DND-41 (cell line): Measurements from ENCODE around the gene FGF12.

Experiments
- ATAC-seq: fragments of 200-7000 bp; cut with Tn5 transposase; 3 replicates; pipeline ENCODE4 v1.9.1; 2021; ENCODE audit warnings: low read depth; ENCODE audit not compliant: insufficient read depth
- DNase-seq: peaks from one replicate; pipeline ENCODE4 v3.0.0-alpha.2; 2020
- H2AFZ ChIP-seq: 2 replicates; pipeline ENCODE4 v1.6.0; 2012; ENCODE audit warnings: low read depth, low read length
- H3K27ac ChIP-seq: 2 replicates; pipeline ENCODE4 v1.5.1; 2012; ENCODE audit warnings: low read length, inconsistent platforms
- H3K27me3 ChIP-seq: fragments of 200-600 bp; sonication (generic); 2 replicates; pipeline ENCODE4 v1.6.0; 2012; ENCODE audit warnings: low read length, mild to moderate bottlenecking, inconsistent platforms; ENCODE audit not compliant: insufficient read depth, poor library complexity
- H3K36me3 ChIP-seq: 2 replicates; pipeline ENCODE4 v1.5.1; 2012; ENCODE audit warnings: low read length, inconsistent platforms; ENCODE audit not compliant: insufficient read depth
- H3K4me1 ChIP-seq: 2 replicates; pipeline ENCODE4 v1.5.1; 2012; ENCODE audit warnings: mild to moderate bottlenecking, low read length; ENCODE audit not compliant: insufficient read depth
- H3K4me2 ChIP-seq: 2 replicates; pipeline ENCODE4 v1.6.0; 2012; ENCODE audit warnings: mild to moderate bottlenecking, moderate library complexity, low read length, inconsistent platforms; ENCODE audit not compliant: insufficient read depth
- H3K4me3 ChIP-seq, 2 experiments: fragments of 200-600 bp in 1 of 2; shearing (Covaris generic) in 1 of 2; 2 replicates each; pipeline ENCODE4 v1.5.1; 2012 to 2016; ENCODE audit warnings: inconsistent platforms in 2 of 2, low read length in 2 of 2, mild to moderate bottlenecking in 2 of 2, low read depth in 1 of 2, moderate library complexity in 1 of 2
- H3K79me2 ChIP-seq: 2 replicates; pipeline ENCODE4 v1.6.0; 2012; ENCODE audit warnings: low read length, inconsistent platforms; ENCODE audit not compliant: insufficient read depth
- H3K9ac ChIP-seq: 2 replicates; pipeline ENCODE4 v1.6.0; 2012; ENCODE audit warnings: low read depth, mild to moderate bottlenecking, inconsistent platforms, low read length, moderate library complexity
- H3K9me3 ChIP-seq: 2 replicates; pipeline ENCODE4 v1.5.1; 2012; ENCODE audit warnings: low read length, moderate library complexity, mild to moderate bottlenecking, inconsistent platforms; ENCODE audit not compliant: insufficient read depth, severe bottlenecking
- H4K20me1 ChIP-seq: 2 replicates; pipeline ENCODE4 v1.6.0; 2012; ENCODE audit warnings: low read length; ENCODE audit not compliant: insufficient read depth
- EZH2 ChIP-seq: IDR thresholded peaks from 3 replicates; pipeline ENCODE4 v1.6.1; 2012; ENCODE audit warnings: borderline replicate concordance, low read depth, mild to moderate bottlenecking, moderate library complexity, low read length, inconsistent platforms; ENCODE audit not compliant: severe bottlenecking
- TF ChIP-seq, protein P1 (sequence below): IDR thresholded peaks from 2 replicates; pipeline ENCODE4 v1.5.1; 2012; ENCODE audit warnings: borderline replicate concordance, low read length, moderate library complexity, mild to moderate bottlenecking; ENCODE audit not compliant: poor library complexity, severe bottlenecking; ENCODE audit errors: extremely low read depth

Gene FGF12

DNA sequence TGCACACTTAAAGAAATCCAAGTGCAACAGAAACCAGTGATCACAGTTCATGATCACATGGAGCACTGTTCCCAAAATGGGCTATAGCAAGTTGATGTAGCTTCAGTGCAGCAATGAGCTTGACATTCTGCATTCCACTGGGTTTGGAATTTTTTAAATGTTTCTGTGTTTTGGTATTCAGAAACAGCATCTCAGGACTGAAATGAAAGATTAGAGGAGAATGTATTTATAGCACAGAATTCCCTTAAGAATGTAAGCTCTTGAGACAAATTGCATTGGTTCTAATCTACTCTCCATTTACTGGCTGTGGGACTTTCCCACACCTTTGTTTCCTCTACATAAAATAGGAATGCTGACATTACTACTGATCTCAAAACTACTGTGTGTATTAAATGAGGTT, 162.7 kb downstream of the FGF12 start:
- Histone ChIP-seq H3K4me2 (no peak overlapping the region), H3K9ac (no peak overlapping the region), H3K9me3 (no peaks in the 10 kb centered on the region), H3K27ac (no peak overlapping the region), H2AFZ (no peak overlapping the region), H3K4me3 (no peak overlapping the region), H4K20me1 (no peaks in the 10 kb centered on the region), H3K27me3 (peaks cover 5% of the 10 kb centered on the region), H3K36me3 (no peaks in the 10 kb centered on the region), H3K4me1 (no peaks in the 10 kb centered on the region), H3K79me2 (no peaks in the 10 kb centered on the region)
- DNase-seq (no peak), ATAC-seq (no peak)
- no peak for TF ChIP-seq EZH2
- TF ChIP-seq, protein P1, sequence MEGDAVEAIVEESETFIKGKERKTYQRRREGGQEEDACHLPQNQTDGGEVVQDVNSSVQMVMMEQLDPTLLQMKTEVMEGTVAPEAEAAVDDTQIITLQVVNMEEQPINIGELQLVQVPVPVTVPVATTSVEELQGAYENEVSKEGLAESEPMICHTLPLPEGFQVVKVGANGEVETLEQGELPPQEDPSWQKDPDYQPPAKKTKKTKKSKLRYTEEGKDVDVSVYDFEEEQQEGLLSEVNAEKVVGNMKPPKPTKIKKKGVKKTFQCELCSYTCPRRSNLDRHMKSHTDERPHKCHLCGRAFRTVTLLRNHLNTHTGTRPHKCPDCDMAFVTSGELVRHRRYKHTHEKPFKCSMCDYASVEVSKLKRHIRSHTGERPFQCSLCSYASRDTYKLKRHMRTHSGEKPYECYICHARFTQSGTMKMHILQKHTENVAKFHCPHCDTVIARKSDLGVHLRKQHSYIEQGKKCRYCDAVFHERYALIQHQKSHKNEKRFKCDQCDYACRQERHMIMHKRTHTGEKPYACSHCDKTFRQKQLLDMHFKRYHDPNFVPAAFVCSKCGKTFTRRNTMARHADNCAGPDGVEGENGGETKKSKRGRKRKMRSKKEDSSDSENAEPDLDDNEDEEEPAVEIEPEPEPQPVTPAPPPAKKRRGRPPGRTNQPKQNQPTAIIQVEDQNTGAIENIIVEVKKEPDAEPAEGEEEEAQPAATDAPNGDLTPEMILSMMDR: no peak

DNA sequence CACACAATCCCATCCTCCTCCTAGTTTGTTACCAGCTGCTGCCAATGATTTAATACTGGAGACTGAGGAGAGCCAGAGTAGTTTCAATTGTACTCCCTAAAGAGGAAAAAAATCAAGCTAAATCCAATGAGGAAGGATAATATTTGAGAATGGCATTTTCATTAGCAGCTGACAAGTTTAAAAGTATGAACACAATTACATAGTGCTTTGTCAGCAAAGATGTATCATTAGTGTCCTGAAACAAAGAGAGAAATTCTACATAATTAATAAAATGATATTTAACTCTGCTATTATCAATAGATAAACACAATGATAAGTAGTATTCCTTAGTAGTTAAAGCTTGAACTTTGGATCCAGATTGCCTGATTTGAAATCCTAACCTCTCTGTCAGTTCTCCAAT, 163.9 kb downstream of the FGF12 start:
- H3K4me1 ChIP-seq: no peaks in the 10 kb centered on the region
- no peak overlapping the region for H2AFZ ChIP-seq
- no peak overlapping the region for H3K9ac ChIP-seq
- H3K36me3 ChIP-seq: no peaks in the 10 kb centered on the region
- peaks cover 5% of the 10 kb centered on the region for H3K27me3 ChIP-seq
- H3K4me2 ChIP-seq: no peak overlapping the region
- DNase-seq (no peak), ATAC-seq (no peak)
- H4K20me1 ChIP-seq: no peaks in the 10 kb centered on the region
- H3K9me3 ChIP-seq: no peaks in the 10 kb centered on the region
- no peak overlapping the region for H3K4me3 ChIP-seq
- no peak for TF ChIP-seq EZH2
- TF ChIP-seq, protein P1: no peak
- no peak overlapping the region for H3K27ac ChIP-seq
- H3K79me2 ChIP-seq: no peaks in the 10 kb centered on the region

DNA sequence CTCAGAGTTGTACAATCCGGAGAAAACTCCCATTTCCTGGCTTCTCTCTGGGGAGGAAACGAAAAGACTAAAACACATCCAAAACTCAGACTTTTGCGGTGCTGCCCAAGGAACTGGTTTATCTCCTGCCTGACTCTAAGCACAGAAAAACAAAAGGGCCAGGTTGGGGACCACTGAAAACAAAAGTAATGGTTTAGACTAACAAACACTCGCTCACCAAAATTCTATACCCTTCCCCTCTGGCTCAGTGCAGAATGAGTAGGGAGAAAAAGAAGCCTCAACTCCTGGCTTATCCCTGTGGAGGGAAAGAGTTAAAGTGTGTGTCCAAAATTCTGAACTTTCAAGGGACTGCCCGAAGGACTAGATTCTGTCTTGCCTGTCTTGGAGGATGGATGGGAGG, 173.6 kb downstream of the FGF12 start:
- H3K4me2 ChIP-seq: no peak overlapping the region

More for the DNA sequence above, 173.6 kb downstream of the FGF12 start:
- no peak for DNase-seq
- H3K79me2 ChIP-seq: no peaks in the 10 kb centered on the region
- no peaks in the 10 kb centered on the region for H3K27me3 ChIP-seq
- H3K27ac ChIP-seq: no peak overlapping the region
- no peaks in the 10 kb centered on the region for H3K9me3 ChIP-seq
- TF ChIP-seq, protein P1: no peak
- no peak for TF ChIP-seq EZH2
- no peak overlapping the region for H3K9ac ChIP-seq
- no peak overlapping the region for H2AFZ ChIP-seq
- no peaks in the 10 kb centered on the region for H4K20me1 ChIP-seq
- H3K4me1 ChIP-seq: no peaks in the 10 kb centered on the region
- H3K4me3 ChIP-seq: no peak overlapping the region
- no peaks in the 10 kb centered on the region for H3K36me3 ChIP-seq
- no peak for ATAC-seq
